Effector memory CD4-positive, alpha-beta T cell (primary cell): ENCODE results near the gene LDLRAD4.

Experiments
- DNase-seq, 3 donors: peaks; one replicate each; pipeline ENCODE4 v3.0.0-alpha.2; 2020
- H3K27ac ChIP-seq: 2 replicates; pipeline ENCODE4 v1.7.0; 2013; ENCODE audit warnings: mild to moderate bottlenecking, low read length, moderate library complexity; ENCODE audit not compliant: insufficient read depth, poor library complexity, severe bottlenecking
- H3K27me3 ChIP-seq: replicated peaks from 2 replicates; pipeline ENCODE4 v1.7.0; 2013; ENCODE audit warnings: mild to moderate bottlenecking, low read length; ENCODE audit not compliant: insufficient read depth, control insufficient read depth, poor library complexity, severe bottlenecking
- H3K36me3 ChIP-seq: 2 replicates; pipeline ENCODE4 v1.7.0; 2013; ENCODE audit warnings: mild to moderate bottlenecking, low read length, moderate library complexity; ENCODE audit not compliant: control insufficient read depth, insufficient read depth
- H3K4me1 ChIP-seq: 2 replicates; pipeline ENCODE4 v1.7.0; 2013; ENCODE audit warnings: low read length, mild to moderate bottlenecking; ENCODE audit not compliant: control insufficient read depth, insufficient read depth, poor library complexity, severe bottlenecking
- H3K4me3 ChIP-seq: 2 replicates; pipeline ENCODE4 v1.7.0; 2013; ENCODE audit warnings: low read length, low read depth, mild to moderate bottlenecking; ENCODE audit not compliant: insufficient read depth, poor library complexity, severe bottlenecking
- H3K9me3 ChIP-seq: 2 replicates; pipeline ENCODE4 v1.7.0; 2013; ENCODE audit warnings: mild to moderate bottlenecking, low read length, moderate library complexity; ENCODE audit not compliant: control insufficient read depth

Gene LDLRAD4

DNA sequence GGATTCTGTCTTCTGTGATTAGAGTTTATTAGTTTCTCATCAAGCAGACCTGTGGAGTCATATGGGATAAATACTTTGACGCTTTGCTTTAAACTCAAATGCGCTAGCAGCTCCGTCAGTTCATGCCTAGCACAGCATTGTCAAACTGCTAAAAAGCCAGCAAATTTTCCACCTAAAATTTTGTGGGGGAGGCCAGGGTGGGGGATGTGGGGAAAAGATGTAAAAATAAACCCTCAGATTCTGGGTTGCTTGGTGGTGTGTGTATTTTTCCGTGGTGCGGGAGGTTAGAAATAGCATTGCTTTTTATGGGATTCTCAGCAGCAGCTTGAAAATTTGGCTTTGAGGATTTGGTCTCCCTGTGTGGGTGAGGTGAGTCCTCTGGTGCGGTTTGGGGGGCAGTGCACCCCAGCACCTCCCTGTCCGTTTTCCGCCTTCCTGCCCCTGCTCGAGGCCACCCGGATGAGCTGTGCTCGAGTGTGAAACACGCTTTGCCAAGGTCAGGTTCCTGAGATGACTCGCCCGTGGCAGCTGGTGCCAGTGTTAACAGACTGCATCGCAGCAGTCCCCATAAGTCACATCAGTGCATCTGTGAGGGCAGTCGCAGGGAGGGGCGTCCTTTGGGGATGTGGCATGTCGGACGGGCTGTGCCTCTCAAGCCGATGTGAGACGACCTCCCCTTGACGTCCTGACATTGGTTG, 65.9 kb downstream of the LDLRAD4 start:
- DNase-seq = no peak
- Histone ChIP-seq H3K9me3 (no peaks in the 10 kb centered on the region), H3K4me3 (no peak overlapping the region), H3K4me1 (peaks cover 22% of the 10 kb centered on the region), H3K27me3 (no peaks in the 10 kb centered on the region), H3K36me3 (no peaks in the 10 kb centered on the region), H3K27ac (no peak overlapping the region)

DNA sequence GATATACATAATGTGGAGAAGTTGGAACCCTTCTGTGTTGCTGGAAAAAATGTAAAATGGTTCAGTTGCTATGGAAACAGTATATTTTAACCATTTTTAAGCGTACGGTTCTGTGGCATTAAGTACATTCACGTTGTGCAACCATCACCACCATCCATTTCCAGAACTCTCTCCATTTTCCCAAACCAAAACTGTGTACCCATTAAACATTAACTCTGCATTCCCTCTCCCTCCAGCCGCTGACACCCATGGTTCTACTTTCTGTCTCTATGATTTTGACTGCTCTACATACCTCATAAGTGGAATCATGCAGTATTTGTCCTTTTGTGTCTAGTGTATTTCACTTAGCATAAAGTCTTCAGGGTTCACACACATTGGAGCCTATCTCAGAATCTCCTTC, 67.3 kb downstream of the LDLRAD4 start:
- no peak overlapping the region for H3K4me3 ChIP-seq
- no peaks in the 10 kb centered on the region for H3K36me3 ChIP-seq
- peaks cover 18% of the 10 kb centered on the region for H3K4me1 ChIP-seq
- H3K27me3 ChIP-seq = no peaks in the 10 kb centered on the region
- no peak for DNase-seq
- H3K9me3 ChIP-seq = no peaks in the 10 kb centered on the region
- H3K27ac ChIP-seq = no peak overlapping the region

DNA sequence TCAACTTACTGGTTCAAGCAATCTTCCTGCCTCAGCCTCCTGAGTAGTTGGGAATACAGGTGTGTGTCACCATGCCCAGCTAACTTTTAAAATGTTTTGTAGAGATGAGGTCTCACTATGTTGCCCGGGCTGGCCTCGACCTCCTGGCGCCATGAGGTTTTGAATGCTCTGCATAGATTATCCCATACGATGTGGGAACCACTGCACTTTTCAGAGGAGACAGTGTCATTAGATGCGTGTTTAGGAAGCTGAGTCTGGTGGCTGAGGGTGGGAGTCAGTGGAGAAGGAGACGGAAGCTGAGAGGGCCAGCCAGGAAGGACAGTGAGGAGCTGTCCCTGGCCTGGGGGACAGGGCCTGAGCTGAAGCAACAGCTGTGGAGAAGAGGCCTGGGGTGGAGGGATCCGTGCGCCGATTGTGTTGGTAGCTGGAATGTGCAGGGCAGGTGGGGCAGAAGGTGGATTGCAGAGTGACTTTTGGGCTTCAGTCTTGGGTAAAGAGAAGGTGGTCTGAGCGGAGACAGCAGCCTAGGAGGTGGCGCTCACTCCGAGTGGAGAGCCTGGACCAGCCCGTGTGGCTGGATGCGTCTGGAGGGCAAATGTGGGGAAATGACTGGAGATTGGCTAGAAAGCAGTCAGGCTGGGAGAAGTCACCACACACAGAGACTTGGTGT, 68.0 kb downstream of the LDLRAD4 start:
- peaks cover 17% of the 10 kb centered on the region for H3K4me1 ChIP-seq

DNA sequence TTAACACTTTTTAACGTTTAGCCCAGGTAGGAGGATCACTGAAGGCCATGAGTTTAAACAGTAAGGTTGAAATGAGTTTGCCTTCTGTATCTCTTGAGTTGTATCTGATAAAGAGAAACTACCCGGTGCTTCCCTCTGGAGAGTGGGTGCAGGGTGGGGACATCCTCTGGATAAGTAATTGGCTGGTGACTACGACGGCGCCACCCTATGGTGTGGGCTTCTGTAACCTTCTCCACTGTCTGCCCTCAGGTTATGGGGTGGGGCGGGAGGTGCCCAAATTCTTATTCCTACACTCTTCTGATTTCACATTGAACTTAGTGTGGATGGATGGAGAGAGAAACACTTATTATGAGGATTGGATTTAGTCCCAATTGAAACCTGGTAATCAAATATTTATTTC, 68.8 kb downstream of the LDLRAD4 start:
- H3K9me3 ChIP-seq = no peaks in the 10 kb centered on the region
- no peak for DNase-seq
- H3K27ac ChIP-seq = no peak overlapping the region
- H3K4me1 ChIP-seq = peaks cover 10% of the 10 kb centered on the region
- no peak overlapping the region for H3K4me3 ChIP-seq
- no peaks in the 10 kb centered on the region for H3K27me3 ChIP-seq
- no peaks in the 10 kb centered on the region for H3K36me3 ChIP-seq

More for the DNA sequence above, 68.0 kb downstream of the LDLRAD4 start:
- no peak for DNase-seq
- no peaks in the 10 kb centered on the region for H3K36me3 ChIP-seq
- H3K9me3 ChIP-seq = no peaks in the 10 kb centered on the region
- no peak overlapping the region for H3K4me3 ChIP-seq
- no peak overlapping the region for H3K27ac ChIP-seq
- no peaks in the 10 kb centered on the region for H3K27me3 ChIP-seq

DNA sequence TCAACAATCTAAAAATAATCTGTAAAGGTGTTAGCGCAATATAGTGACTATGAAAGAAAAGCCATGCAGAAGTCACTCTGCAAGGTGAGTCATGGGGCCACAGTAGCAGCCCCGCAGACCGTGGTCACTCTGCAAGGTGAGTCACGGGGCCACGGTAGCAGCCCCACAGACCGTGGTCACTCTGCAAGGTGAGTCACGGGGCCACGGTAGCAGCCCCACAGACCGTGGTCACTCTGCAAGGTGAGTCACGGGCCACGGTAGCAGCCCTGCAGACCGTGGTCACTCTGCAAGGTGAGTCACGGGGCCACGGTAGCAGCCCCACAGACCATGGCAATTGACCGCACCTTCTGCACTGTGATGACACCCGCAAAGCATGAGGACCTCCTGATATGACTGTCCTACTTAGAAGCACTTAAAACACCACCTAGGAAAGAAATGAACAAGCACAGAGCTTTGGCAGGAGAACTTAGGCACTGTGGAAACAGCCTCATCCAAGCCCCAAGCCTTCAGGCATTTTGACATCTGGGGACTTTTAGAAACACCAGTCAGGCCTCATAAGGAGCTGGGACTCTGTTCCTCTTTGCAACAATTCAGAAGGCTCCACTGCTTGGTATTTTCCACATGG, 70.1 kb downstream of the LDLRAD4 start:
- H3K4me1 ChIP-seq = peaks cover 10% of the 10 kb centered on the region
- no peaks in the 10 kb centered on the region for H3K36me3 ChIP-seq
- H3K9me3 ChIP-seq = no peaks in the 10 kb centered on the region
- peak in 1 of 3 donors; percentile 22 for DNase-seq
- no peak overlapping the region for H3K4me3 ChIP-seq
- H3K27me3 ChIP-seq = no peaks in the 10 kb centered on the region
- no peak overlapping the region for H3K27ac ChIP-seq

DNA sequence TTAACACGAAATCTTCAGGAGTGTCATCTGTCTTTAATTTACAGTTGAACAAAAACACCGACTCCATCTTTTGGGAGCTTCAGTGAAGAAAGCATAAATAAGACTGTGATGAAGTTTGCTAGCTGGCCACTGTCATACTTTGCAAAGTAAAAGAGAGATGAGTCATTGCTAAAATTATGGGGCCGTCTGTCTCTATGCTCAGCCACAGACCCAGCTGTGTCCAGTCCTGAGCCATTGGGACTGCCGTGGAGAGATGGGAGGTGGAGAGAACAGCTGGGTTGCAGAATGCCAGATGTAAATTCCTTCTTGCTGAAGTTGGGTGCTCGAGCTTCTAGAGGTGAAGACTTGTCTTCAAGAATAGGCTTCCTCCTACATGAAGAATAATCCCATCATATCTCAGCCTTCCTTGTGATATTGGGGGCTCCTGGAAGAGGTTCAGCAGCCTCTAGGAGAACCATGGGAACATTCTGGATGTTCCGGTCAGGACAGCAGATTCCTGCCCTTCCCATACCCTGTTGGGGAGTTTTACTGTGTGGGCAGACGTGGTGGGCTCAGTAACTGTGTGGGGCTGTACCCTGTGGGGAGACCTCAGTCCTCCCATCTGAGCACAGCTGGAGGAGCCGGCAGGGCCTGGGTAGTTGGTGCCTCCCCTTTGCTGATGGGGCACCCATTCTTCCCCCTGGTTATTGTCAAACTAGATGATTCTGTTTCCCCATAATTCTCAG, 71.1 kb downstream of the LDLRAD4 start:
- Histone ChIP-seq H3K9me3 (no peaks in the 10 kb centered on the region), H3K27me3 (no peaks in the 10 kb centered on the region), H3K36me3 (no peaks in the 10 kb centered on the region), H3K4me3 (no peak overlapping the region), H3K4me1 (peaks cover 3% of the 10 kb centered on the region), H3K27ac (no peak overlapping the region)
- no peak for DNase-seq

DNA sequence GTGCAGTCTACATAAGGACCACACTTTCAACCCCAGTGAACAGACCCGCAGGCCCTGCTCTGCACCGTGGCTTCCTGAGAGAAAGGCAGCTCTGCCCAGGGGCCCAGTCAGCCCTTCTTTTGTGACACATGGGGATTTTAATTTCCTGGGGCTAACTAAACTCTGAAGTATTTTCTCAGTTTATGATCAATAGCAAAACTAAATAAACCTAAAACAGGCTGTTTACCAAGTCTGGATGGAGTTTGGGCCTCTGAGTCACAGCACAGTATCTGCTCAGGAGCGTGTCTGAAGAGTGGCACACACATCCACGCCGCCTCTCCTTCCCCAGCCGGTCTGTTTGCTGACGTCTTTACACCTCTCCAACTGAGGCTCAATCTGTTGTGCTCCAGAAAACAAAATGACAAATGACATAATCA, 72.3 kb downstream of the LDLRAD4 start:
- Histone ChIP-seq H3K4me1 (no peaks in the 10 kb centered on the region), H3K27ac (no peak overlapping the region), H3K4me3 (no peak overlapping the region), H3K27me3 (no peaks in the 10 kb centered on the region), H3K9me3 (no peaks in the 10 kb centered on the region), H3K36me3 (no peaks in the 10 kb centered on the region)
- peak in 2 of 3 donors; percentile 25 to 44 for DNase-seq

DNA sequence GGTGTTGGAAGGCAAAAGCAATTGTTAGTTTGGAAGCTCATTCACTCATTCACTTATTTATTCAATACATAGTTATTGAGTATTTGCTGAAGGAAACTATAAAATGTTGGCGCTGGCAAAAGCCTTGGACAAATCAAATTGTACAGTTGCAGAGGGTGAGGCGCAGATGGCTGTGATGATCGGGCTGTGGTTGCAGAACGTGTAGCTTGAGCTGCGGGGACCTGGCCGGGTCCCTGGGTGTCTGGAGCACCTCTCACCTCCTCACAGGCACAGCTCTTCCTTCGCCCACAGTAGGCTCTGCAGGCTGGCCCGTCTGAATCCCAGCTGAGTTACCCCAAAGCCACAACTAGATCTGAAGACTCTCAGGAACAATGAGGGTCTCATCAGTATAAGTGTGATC, 72.7 kb downstream of the LDLRAD4 start:
- no peak overlapping the region for H3K4me3 ChIP-seq
- H3K27ac ChIP-seq = no peak overlapping the region
- H3K9me3 ChIP-seq = no peaks in the 10 kb centered on the region
- no peaks in the 10 kb centered on the region for H3K4me1 ChIP-seq
- no peak for DNase-seq
- H3K36me3 ChIP-seq = no peaks in the 10 kb centered on the region
- no peaks in the 10 kb centered on the region for H3K27me3 ChIP-seq

DNA sequence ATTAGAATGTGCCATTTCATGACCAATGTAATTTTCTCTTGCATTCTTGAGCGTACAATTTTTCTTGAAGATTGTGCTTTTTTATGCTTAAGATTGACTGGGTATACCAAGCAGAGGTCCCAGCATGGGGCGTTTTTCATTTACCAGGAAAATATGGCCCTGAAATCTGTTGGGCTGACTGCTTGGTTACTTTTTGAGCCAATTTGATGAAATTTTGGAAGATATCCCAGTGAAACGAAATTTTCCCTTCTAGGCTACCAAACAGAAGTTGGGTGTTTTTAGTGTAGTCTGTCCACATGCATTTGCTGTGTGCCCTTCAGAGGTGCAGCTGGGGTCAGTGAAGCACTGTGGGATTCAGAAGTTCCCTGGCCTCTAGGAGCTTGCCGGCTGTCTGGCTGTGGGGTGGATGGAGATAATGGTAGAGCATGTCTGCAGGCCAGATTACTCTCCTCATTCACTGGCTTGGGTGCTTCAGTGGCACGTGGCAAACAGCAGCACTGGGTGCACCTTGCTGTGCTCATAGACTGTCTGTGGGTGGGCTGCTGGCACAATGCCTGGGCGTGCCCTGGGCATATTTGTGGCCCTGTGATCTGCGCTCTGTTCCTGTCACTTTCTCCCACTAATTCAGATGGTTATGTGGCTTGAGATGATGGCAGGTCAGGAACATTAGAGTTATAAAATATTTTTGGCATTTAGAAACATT, 73.3 kb downstream of the LDLRAD4 start:
- Histone ChIP-seq H3K4me3 (no peak overlapping the region), H3K27me3 (no peaks in the 10 kb centered on the region), H3K9me3 (no peaks in the 10 kb centered on the region)

More for the DNA sequence above, 73.3 kb downstream of the LDLRAD4 start:
- no peak for DNase-seq
- Histone ChIP-seq H3K36me3 (no peaks in the 10 kb centered on the region), H3K4me1 (no peaks in the 10 kb centered on the region), H3K27ac (no peak overlapping the region)
